Measurements from ENCODE around the gene CTNNA3. TPM values are rescaled to one million over a fixed set of nuclear protein-coding genes. Genes with fewer than 3 reads are reported as not detected.

CTNNA3 gene
- total RNA-seq, 1 experiment from 2014 or later = 0.32 TPM

- RAD21 ChIA-PET (ENCODE audit: low non-redundant PET in 1 of 2, low total read pairs in 2 of 2, uncharacterized antibody in 2 of 2, unreplicated experiment in 2 of 2) = no interaction called here
These were observed 972.2 kb downstream of the CTNNA3 start for GRCh38 chr10:66723608-66724400.

More at GRCh38 chr10:66723608-66724400, 972.2 kb downstream of the CTNNA3 start:
- no peaks in the 10 kb centered on the region for H3K9me2 ChIP-seq (ENCODE audit: insufficient read depth)
- no TSS peak for BruUV-seq (replicated peaks)
- H3K79me2 ChIP-seq (ENCODE audit: insufficient read depth, low read length) = no peaks in the 10 kb centered on the region
- ChIA-PET CTCF (no interaction called here), POLR2A (no interaction called here)
- H4K20me1 ChIP-seq (ENCODE audit: insufficient read depth) = no peaks in the 10 kb centered on the region
- H3K27me3 ChIP-seq (ENCODE audit: insufficient read depth, low read length) = no peaks in the 10 kb centered on the region
- H3K9me3 ChIP-seq (ENCODE audit: control insufficient read depth in 1 of 2, insufficient read depth in 1 of 2, low read depth in 1 of 2, low read length in 2 of 2) = no peaks in the 10 kb centered on the region
- H3K4me1 ChIP-seq (ENCODE audit: control insufficient read depth in 1 of 2, insufficient read depth in 2 of 2, low read length in 2 of 2) = no peaks in the 10 kb centered on the region
- DNase-seq (ENCODE audit: low read depth, low spot score) = no peak
- H3K36me3 ChIP-seq (ENCODE audit: control insufficient read depth in 1 of 2, insufficient read depth in 2 of 2, low read length in 2 of 2) = no peaks in the 10 kb centered on the region
- no peak overlapping the region for H3K9ac ChIP-seq (ENCODE audit: low read length)
- intact Hi-C loops (cut with micrococcal nuclease) = no loop called here
- no peak overlapping the region for H3K27ac ChIP-seq (ENCODE audit: low read depth, low read length)
- no peak for ATAC-seq
- no peak for TF ChIP-seq SRF (IDR thresholded peaks at IDR 0.05; ENCODE audit: low read depth)
- no peak for TF ChIP-seq ZNF274 (IDR thresholded peaks at IDR 0.05; ENCODE audit: low read depth, low read length)
- TF ChIP-seq POLR2AphosphoS5 (IDR thresholded peaks at IDR 0.05; ENCODE audit: low read depth, low read length) = no peak
- TF ChIP-seq ELF1 (IDR thresholded peaks at IDR 0.05; ENCODE audit: borderline replicate concordance, low read depth) = no peak
- TF ChIP-seq REST (IDR thresholded peaks at IDR 0.05; ENCODE audit: low read depth) = no peak
- TF ChIP-seq SP1 (IDR thresholded peaks at IDR 0.05; ENCODE audit: low read depth) = no peak
- TF ChIP-seq EZH2phosphoT487 (IDR thresholded peaks at IDR 0.05; ENCODE audit: borderline replicate concordance) = no peak
- no peak overlapping the region for H3K4me2 ChIP-seq (ENCODE audit: low read length)
- no peak overlapping the region for H2AFZ ChIP-seq (ENCODE audit: low read depth, low read length, poor library complexity, severe bottlenecking)
- H3K4me3 ChIP-seq (replicated peaks in 1 of 2; ENCODE audit: low read depth in 1 of 2, low read length in 2 of 2) = no peak overlapping the region
